ENCODE results near the gene AUP1. TPM values are rescaled to one million over a fixed set of nuclear protein-coding genes. Genes with fewer than 3 reads are reported as not detected.
A peak's percentile ranks its signal among the peaks of the same experiment; 100 is the strongest.

AUP1 gene
- total and polyA plus RNA-seq, 2 donors (not counting 3 experiments of a cell fraction or from before 2014, with no cell fraction given) = 103 to 187 TPM

GRCh38 chr2:74577448-74577847, 47.9 kb upstream of the AUP1 start:
- no peak for DNase-seq (ENCODE audit: low read depth, low spot score)
- no peak overlapping the region for H3K4me2 ChIP-seq (ENCODE audit: insufficient read depth, low read length)
- peak overlapping the region; percentile 28 for H2AFZ ChIP-seq (ENCODE audit: low read depth, low read length)
- CTCF ChIA-PET = interaction anchor here (1.3 kb wide), 1 partner anchor 10 kb away, joined by 5 read pairs; no protein-coding TSS in a partner anchor
- H3K36me3 ChIP-seq (ENCODE audit: control insufficient read depth in 2 of 2, extremely low read depth in 1 of 2, insufficient read depth in 2 of 2, low read length in 2 of 2) = no peaks in the 10 kb centered on the region
- no peaks in the 10 kb centered on the region for H4K20me1 ChIP-seq (replicated peaks; ENCODE audit: control insufficient read depth, extremely low read depth, insufficient read depth, low read length)
- POLR2A ChIA-PET = no interaction called here
- H3K4me1 ChIP-seq (ENCODE audit: control insufficient read depth, extremely low read depth, insufficient read depth, low read length) = peaks cover 7% of the 10 kb centered on the region
- peak; percentile 70 for FAIRE-seq
- no peaks in the 10 kb centered on the region for H3K9me3 ChIP-seq (replicated peaks; ENCODE audit: control insufficient read depth, insufficient read depth, low read length)
- no peak overlapping the region for H3K9ac ChIP-seq (replicated peaks; ENCODE audit: extremely low read depth, insufficient read depth, low read length)
- TF ChIP-seq CTCF (IDR thresholded peaks at IDR 0.05; ENCODE audit: extremely low read depth in 1 of 2, insufficient read depth in 1 of 2, low read depth in 1 of 2, low read length in 2 of 2) = no peak
- no peak for TF ChIP-seq MYC (IDR thresholded peaks at IDR 0.05; ENCODE audit: low read depth, low read length)
- TF ChIP-seq, protein P1, sequence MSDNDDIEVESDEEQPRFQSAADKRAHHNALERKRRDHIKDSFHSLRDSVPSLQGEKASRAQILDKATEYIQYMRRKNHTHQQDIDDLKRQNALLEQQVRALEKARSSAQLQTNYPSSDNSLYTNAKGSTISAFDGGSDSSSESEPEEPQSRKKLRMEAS (IDR thresholded peaks at IDR 0.05; ENCODE audit: insufficient read depth, insufficient read length) = no peak
- TF ChIP-seq EZH2 (IDR thresholded peaks at IDR 0.05; ENCODE audit: borderline replicate concordance, low read depth, low read length, severe bottlenecking) = no peak
- TF ChIP-seq GATA2 (IDR thresholded peaks at IDR 0.05; ENCODE audit: insufficient read depth, insufficient read length, low read depth, low read length) = no peak
- H3K9me1 ChIP-seq (replicated peaks; ENCODE audit: control insufficient read depth, extremely low read depth, insufficient read depth, low read length) = no peaks in the 10 kb centered on the region
- H3K4me3 ChIP-seq (replicated peaks in 1 of 3; ENCODE audit: insufficient read depth in 1 of 3, low read depth in 1 of 3, low read length in 3 of 3) = no peak overlapping the region
- intact Hi-C loops (cut with micrococcal nuclease) = no loop called here
- no TSS peak for BruUV-seq (replicated peaks)
- H3K79me2 ChIP-seq (ENCODE audit: control insufficient read depth, insufficient read depth, low read length) = no peaks in the 10 kb centered on the region
- H3K27ac ChIP-seq (ENCODE audit: insufficient read depth, low read depth, low read length) = no peak overlapping the region
- H3K27me3 ChIP-seq (ENCODE audit: control insufficient read depth in 2 of 2, insufficient read depth in 2 of 2, low read length in 2 of 2) = peaks cover 5 to 6% of the 10 kb centered on the region in 2 experiments
- dilution Hi-C loops (cut with MboI; ENCODE audit: extremely low pct_ligation_motif_present, low sequenced_read_pairs) = no loop called here

GRCh38 chr2:74576863-74577229, 47.3 kb upstream of the AUP1 start:
- no peak overlapping the region for H3K4me3 ChIP-seq (replicated peaks in 1 of 3; ENCODE audit: insufficient read depth in 1 of 3, low read depth in 1 of 3, low read length in 3 of 3)
- intact Hi-C loops (cut with micrococcal nuclease) = no loop called here

More at GRCh38 chr2:74576863-74577229, 47.3 kb upstream of the AUP1 start:
- no peak for TF ChIP-seq POLR2A (IDR thresholded peaks at IDR 0.05; ENCODE audit: low read depth, low read length)
- no peak for TF ChIP-seq MYC (IDR thresholded peaks at IDR 0.05; ENCODE audit: low read depth, low read length)
- no peak for TF ChIP-seq POLR2AphosphoS5 (IDR thresholded peaks at IDR 0.05; ENCODE audit: insufficient read depth, low read depth, low read length)
- TF ChIP-seq, protein P1 (IDR thresholded peaks at IDR 0.05; ENCODE audit: insufficient read depth, insufficient read length) = no peak
- TF ChIP-seq CTCF (IDR thresholded peaks at IDR 0.05; ENCODE audit: extremely low read depth in 1 of 2, insufficient read depth in 1 of 2, low read depth in 1 of 2, low read length in 2 of 2) = no peak
- TF ChIP-seq EZH2 (IDR thresholded peaks at IDR 0.05; ENCODE audit: borderline replicate concordance, low read depth, low read length, severe bottlenecking) = no peak
- no peak for TF ChIP-seq FOS (IDR thresholded peaks at IDR 0.05; ENCODE audit: borderline replicate concordance, insufficient read depth, low read length)
- ChIA-PET POLR2A (no interaction called here), CTCF (interaction anchor here (0.9 to 1.3 kb wide), 2 partner anchors 8 to 11 kb away, joined by 3 to 5 read pairs; no protein-coding TSS in a partner anchor)
- FAIRE-seq (no peak), DNase-seq (ENCODE audit: low read depth, low spot score) (no peak)
- no peaks in the 10 kb centered on the region for H3K9me3 ChIP-seq (replicated peaks; ENCODE audit: control insufficient read depth, insufficient read depth, low read length)
- H3K9ac ChIP-seq (replicated peaks; ENCODE audit: extremely low read depth, insufficient read depth, low read length) = no peak overlapping the region
- dilution Hi-C loops (cut with MboI; ENCODE audit: extremely low pct_ligation_motif_present, low sequenced_read_pairs) = no loop called here
- H3K27me3 ChIP-seq (ENCODE audit: control insufficient read depth in 2 of 2, insufficient read depth in 2 of 2, low read length in 2 of 2) = peaks cover 3 to 4% of the 10 kb centered on the region in 2 experiments
- no peaks in the 10 kb centered on the region for H3K9me1 ChIP-seq (replicated peaks; ENCODE audit: control insufficient read depth, extremely low read depth, insufficient read depth, low read length)
- no peaks in the 10 kb centered on the region for H4K20me1 ChIP-seq (replicated peaks; ENCODE audit: control insufficient read depth, extremely low read depth, insufficient read depth, low read length)
- H3K4me2 ChIP-seq (ENCODE audit: insufficient read depth, low read length) = no peak overlapping the region
- no TSS peak for BruUV-seq (replicated peaks)
- H3K27ac ChIP-seq (ENCODE audit: insufficient read depth, low read depth, low read length) = no peak overlapping the region
- no peaks in the 10 kb centered on the region for H3K36me3 ChIP-seq (ENCODE audit: control insufficient read depth in 2 of 2, extremely low read depth in 1 of 2, insufficient read depth in 2 of 2, low read length in 2 of 2)
- no peak overlapping the region for H2AFZ ChIP-seq (ENCODE audit: low read depth, low read length)
- peaks cover 7% of the 10 kb centered on the region for H3K4me1 ChIP-seq (ENCODE audit: control insufficient read depth, extremely low read depth, insufficient read depth, low read length)
- no peaks in the 10 kb centered on the region for H3K79me2 ChIP-seq (ENCODE audit: control insufficient read depth, insufficient read depth, low read length)

Data from endothelial cell of umbilical vein (primary cell).